HepG2 (cell line): ENCODE data around the gene AHCTF1. TPM values are rescaled to one million over a fixed set of nuclear protein-coding genes. Genes with fewer than 3 reads are reported as not detected.

Experiments
- ATAC-seq: fragments of 200-7000 bp; cut with Tn5 transposase; 3 replicates; pipeline ENCODE4 v1.9.1; 2020; ENCODE audit warnings: mild to moderate bottlenecking, moderate library complexity
- BruUV-seq: library from RNA; stranded (reverse); fragments of 400-500 nt; replicated peaks from 2 replicates; lab custom pipeline; 2021; lab: Mats Ljungman, UMichigan
- CTCF ChIA-PET: fragments of 300-600 bp; formaldehyde crosslinking; extraction: SDS; loops from one replicate; lab custom pipeline; 2021; ENCODE audit warnings: low total read pairs, inconsistent platforms, low intra/inter-chr PET ratio; lab: Yijun Ruan, JAX
- POLR2A ChIA-PET: fragments of 350-600 bp; sonication (Branson Sonifier 250); formaldehyde crosslinking; loops from one replicate; lab custom pipeline; 2020; ENCODE audit warnings: antibody characterized with exemption, inconsistent platforms; lab: Yijun Ruan, JAX
- DNase-seq: peaks from one replicate; pipeline ENCODE4 v3.0.0-alpha.2; 2015; ENCODE audit warnings: low spot score
- FAIRE-seq: peaks from 3 replicates; lab custom pipeline; 2011; peaks lifted over from hg19 to GRCh38; lab: Jason Lieb, UNC
- H2AFZ ChIP-seq: one replicate; pipeline ENCODE4 v1.6.1; 2011; ENCODE audit warnings: low read length, inconsistent platforms
- H3K27ac ChIP-seq: fragments of 300-600 bp; 3 replicates; pipeline ENCODE4 v1.8.0; 2011; ENCODE audit warnings: mixed run types, mild to moderate bottlenecking, mixed read lengths, low read length, inconsistent platforms; ENCODE audit not compliant: insufficient read depth; ENCODE audit errors: extremely low read length
- H3K27me3 ChIP-seq, 2 experiments: fragments of 200-600 bp in 1 of 2; 2 replicates in 1 of 2; 3 replicates in 1 of 2; pipeline versions ENCODE4 v1.6.0 to v1.8.0; 2011; ENCODE audit warnings: low read length in 2 of 2, mild to moderate bottlenecking in 2 of 2, moderate library complexity in 2 of 2, inconsistent platforms in 1 of 2; ENCODE audit not compliant: insufficient read depth in 2 of 2, control insufficient read depth in 1 of 2
- H3K36me3 ChIP-seq, 2 experiments: fragments of 200-600 bp in 1 of 2; replicated peaks in 1 of 2; 2 replicates in 1 of 2; 3 replicates in 1 of 2; pipeline versions ENCODE4 v1.5.1 to v1.8.0; 2011; ENCODE audit warnings: low read length in 2 of 2, inconsistent platforms in 1 of 2; ENCODE audit not compliant: insufficient read depth in 2 of 2, control insufficient read depth in 1 of 2
- H3K4me1 ChIP-seq: 2 replicates; pipeline ENCODE4 v1.5.1; 2012; ENCODE audit warnings: low read length, inconsistent platforms; ENCODE audit not compliant: insufficient read depth
- H3K4me2 ChIP-seq: 2 replicates; pipeline ENCODE4 v1.6.0; 2011; ENCODE audit warnings: low read depth, low read length, inconsistent platforms
- H3K4me3 ChIP-seq, 3 experiments: fragments of 200-600 bp in 1 of 3; sonication (generic), shearing (Covaris generic) in 1 of 3; replicated peaks in 1 of 3; 2 replicates each; pipeline ENCODE4 v1.5.1; 2011 to 2016; ENCODE audit warnings: low read length in 3 of 3, inconsistent platforms in 2 of 3, low read depth in 2 of 3, mild to moderate bottlenecking in 2 of 3, control low read depth in 1 of 3, mixed read lengths in 1 of 3; ENCODE audit not compliant: insufficient read depth in 1 of 3
- H3K79me2 ChIP-seq: one replicate; pipeline ENCODE4 v1.6.1; 2011; ENCODE audit warnings: low read length, inconsistent platforms; ENCODE audit not compliant: insufficient read depth
- H3K9ac ChIP-seq: 2 replicates; pipeline ENCODE4 v1.6.0; 2011; ENCODE audit warnings: mild to moderate bottlenecking, low read depth, low read length, inconsistent platforms; ENCODE audit not compliant: insufficient read depth
- H3K9me3 ChIP-seq: 2 replicates; pipeline ENCODE4 v1.5.1; 2012; ENCODE audit warnings: mild to moderate bottlenecking, low read length
- H4K20me1 ChIP-seq: 2 replicates; pipeline ENCODE4 v1.6.0; 2011; ENCODE audit warnings: inconsistent platforms, mild to moderate bottlenecking, low read length, moderate library complexity; ENCODE audit not compliant: insufficient read depth
- ARID5B ChIP-seq: IDR thresholded peaks from 2 replicates; pipeline ENCODE4 v1.4.0; 2020; ENCODE audit warnings: mild to moderate bottlenecking, missing genetic modification reagents
- HDAC6 ChIP-seq: fragments of 200-600 bp; sonication (generic); IDR thresholded peaks from 2 replicates; pipeline ENCODE4 v1.7.0; 2017; ENCODE audit warnings: mild to moderate bottlenecking, antibody characterized with exemption, low read length, low read depth
- HNF4A ChIP-seq: sonication (generic); formaldehyde crosslinking; IDR thresholded peaks from 2 replicates; pipeline ENCODE4 v1.4.0; 2020; ENCODE audit warnings: missing genetic modification reagents
- KDM5A ChIP-seq: fragments of 200-600 bp; sonication (generic); IDR thresholded peaks from 2 replicates; pipeline ENCODE4 v1.7.0; 2018; ENCODE audit warnings: antibody characterized with exemption, mild to moderate bottlenecking, low read length, borderline replicate concordance
- PAXIP1 ChIP-seq: sonication (generic); formaldehyde crosslinking; conservative IDR thresholded peaks from 2 replicates; pipeline ENCODE4 v1.4.0; 2020; ENCODE audit warnings: mild to moderate bottlenecking, missing genetic modification reagents, moderate library complexity
- POGZ ChIP-seq: sonication (generic); formaldehyde crosslinking; IDR thresholded peaks from 2 replicates; pipeline ENCODE4 v1.4.0; 2020; ENCODE audit warnings: mild to moderate bottlenecking, missing genetic modification reagents
- RFX1 ChIP-seq: fragments of 450-650 bp; IDR thresholded peaks from 2 replicates; pipeline ENCODE4 v1.6.1; 2017
- SAP130 ChIP-seq: IDR thresholded peaks from 2 replicates; pipeline ENCODE4 v1.6.1; 2016; ENCODE audit warnings: low read depth
- THRA ChIP-seq: sonication (generic); formaldehyde crosslinking; IDR thresholded peaks from 2 replicates; pipeline ENCODE4 v1.4.0; 2020; ENCODE audit warnings: missing genetic modification reagents, borderline replicate concordance
- ZMYM4 ChIP-seq: sonication (generic); formaldehyde crosslinking; IDR thresholded peaks from 2 replicates; pipeline ENCODE4 v1.8.1; 2023; ENCODE audit warnings: mild to moderate bottlenecking, missing genetic modification reagents
- ZNF44 ChIP-seq: sonication (generic); formaldehyde crosslinking; IDR thresholded peaks from 2 replicates; pipeline ENCODE4 v1.5.1; 2020; ENCODE audit warnings: mild to moderate bottlenecking, missing genetic modification reagents
- WGBS: methylation state at CpG from one replicate; pipeline ENCODE4 v1.1.6; 2017; ENCODE audit warnings: low lambda C conversion rate; 5-methylcytosine and 5-hydroxymethylcytosine counted together
- in situ Hi-C: cut with HindIII; loops from 2 replicates; pipeline ENCODE4 v1.10.0; 2017; ENCODE audit warnings: low pct_unique_long_range_greater_than_20kb; ENCODE audit not compliant: extremely low pct_ligation_motif_present
- intact Hi-C: fragments of 100-400 bp; cut with micrococcal nuclease; formaldehyde crosslinking; loops from one replicate; pipeline ENCODE4 v1.10.0; 2022; ENCODE audit not compliant: unreplicated experiment
- polyA plus RNA-seq, 8 experiments: library from polyadenylated mRNA; depleted of rRNA in 3 of 8; stranded (reverse) in 7 of 8; unstranded in 1 of 8; fragments of >200 nt; fragmentation: Illumina TruSeq in 4 of 8; extraction: Trizol in 4 of 8; gene quantifications; 2 replicates each; pipeline versions ENCODE4 v1.2.1 to v1.2.3, GENCODE V29; 2011 to 2016; ENCODE audit warnings: low read depth in 4 of 8, missing spikeins in 1 of 8, mixed read lengths in 1 of 8; ENCODE audit not compliant: insufficient read depth in 1 of 8
- total RNA-seq, 5 experiments: library from RNA; depleted of rRNA; stranded (reverse); fragments of >200 nt; fragmentation: Illumina TruSeq; extraction: Trizol; gene quantifications; 2 replicates each; pipeline ENCODE4 v1.2.3, GENCODE V29; 2016; ENCODE audit warnings: low read depth in 1 of 5

AHCTF1 gene
- total and polyA plus RNA-seq, 2 of the 13 experiments (the other 11 are each of a cell fraction or from before 2014, with no cell fraction given), result 16.6 to 45.9 TPM

GRCh38 chr1:246931549-246932365 lies at the start of gene AHCTF1 (continued):
- no peak for TF ChIP-seq ZNF44 (CRISPR knock-in tag)
- TF ChIP-seq RFX1, result no peak
- TF ChIP-seq, all 625 proteins: peak for 303

GRCh38 chr1:246978785-246979184 lies 47.0 kb upstream of the AHCTF1 start:
- intact Hi-C loops, result no loop called here
- no peak for FAIRE-seq
- peaks cover 0 to 21% of the 10 kb centered on the region in 2 experiments; a peak in 4 of 5 replicates for H3K36me3 ChIP-seq
- WGBS, result 74% methylated on average over 6 of the region's 6 CpGs
- H2AFZ ChIP-seq, result no peak overlapping the region
- no peak overlapping the region for H3K9ac ChIP-seq
- ChIA-PET POLR2A (no interaction called here), CTCF (no interaction called here)
- no peak overlapping the region for H3K27ac ChIP-seq
- no peaks in the 10 kb centered on the region for H3K27me3 ChIP-seq
- in situ Hi-C loops, result no loop called here
- H4K20me1 ChIP-seq, result no peaks in the 10 kb centered on the region
- H3K9me3 ChIP-seq, result peaks cover 59% of the 10 kb centered on the region
- peak; percentile 37 for DNase-seq
- ATAC-seq, result peak; percentile 48
- no peak overlapping the region for H3K4me2 ChIP-seq
- H3K79me2 ChIP-seq, result no peaks in the 10 kb centered on the region
- H3K4me1 ChIP-seq, result peaks cover 10% of the 10 kb centered on the region
- H3K4me3 ChIP-seq, result no peak overlapping the region
- BruUV-seq, result no TSS peak
- no peak for TF ChIP-seq KDM5A
- TF ChIP-seq SAP130 (CRISPR knock-in tag), result peak; percentile 12; the same call in 1 of the 2 replicates
- TF ChIP-seq HNF4A, result peak; percentile 69
- TF ChIP-seq POGZ (CRISPR knock-in tag), result peak; percentile 42; the same call in 1 of the 2 replicates
- peak; percentile 23; the same call in 1 of the 2 replicates for TF ChIP-seq PAXIP1 (CRISPR knock-in tag)
- TF ChIP-seq THRA (CRISPR knock-in tag), result no peak
- TF ChIP-seq ZMYM4, result peak; percentile 39; the same call in 1 of the 2 replicates
- TF ChIP-seq ARID5B, result peak; percentile 31; the same call in 1 of the 2 replicates
- TF ChIP-seq HDAC6, result no peak
